ENCODE results near the gene PLOD3. TPM values are rescaled to one million over a fixed set of nuclear protein-coding genes. Genes with fewer than 3 reads are reported as not detected.

PLOD3 gene
- total and polyA plus RNA-seq, 8 donors, result 27.2 to 55.7 (median 38.0) TPM

DNA sequence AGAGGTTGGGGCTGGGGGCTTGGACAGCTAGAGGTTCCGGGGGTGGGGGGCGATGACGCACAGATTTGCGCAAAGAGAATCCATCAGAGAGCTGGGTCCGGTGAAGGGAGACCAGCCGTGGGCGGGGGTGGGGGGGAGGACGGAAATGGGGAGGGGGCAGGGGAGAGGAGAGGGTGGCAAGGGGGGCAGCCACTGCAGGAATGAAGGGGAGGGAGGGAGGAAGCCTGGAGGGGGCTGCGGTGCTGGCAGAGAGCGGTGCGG is 50.8 kb downstream of the PLOD3 start:
- FAIRE-seq, result no peak
- Histone ChIP-seq H3K27ac (no peak overlapping the region), H3K27me3 (peaks cover 0 to 35% (median 0%) of the 10 kb centered on the region in 4 donors), H3K9me3 (no peaks in the 10 kb centered on the region), H3K4me3 (no peak overlapping the region), H3K4me1 (peaks cover 10 to 25% (median 20%) of the 10 kb centered on the region in 3 donors), H3K36me3 (no peaks in the 10 kb centered on the region)
- ATAC-seq, result no peak
- WGBS, 2 donors, result 0 to 3% methylated on average over 10 to 11 of the region's 11 CpGs
- DNase-seq, result no peak
- intact Hi-C loops (cut with DNase I), result no loop called here
- TF ChIP-seq, protein P1, sequence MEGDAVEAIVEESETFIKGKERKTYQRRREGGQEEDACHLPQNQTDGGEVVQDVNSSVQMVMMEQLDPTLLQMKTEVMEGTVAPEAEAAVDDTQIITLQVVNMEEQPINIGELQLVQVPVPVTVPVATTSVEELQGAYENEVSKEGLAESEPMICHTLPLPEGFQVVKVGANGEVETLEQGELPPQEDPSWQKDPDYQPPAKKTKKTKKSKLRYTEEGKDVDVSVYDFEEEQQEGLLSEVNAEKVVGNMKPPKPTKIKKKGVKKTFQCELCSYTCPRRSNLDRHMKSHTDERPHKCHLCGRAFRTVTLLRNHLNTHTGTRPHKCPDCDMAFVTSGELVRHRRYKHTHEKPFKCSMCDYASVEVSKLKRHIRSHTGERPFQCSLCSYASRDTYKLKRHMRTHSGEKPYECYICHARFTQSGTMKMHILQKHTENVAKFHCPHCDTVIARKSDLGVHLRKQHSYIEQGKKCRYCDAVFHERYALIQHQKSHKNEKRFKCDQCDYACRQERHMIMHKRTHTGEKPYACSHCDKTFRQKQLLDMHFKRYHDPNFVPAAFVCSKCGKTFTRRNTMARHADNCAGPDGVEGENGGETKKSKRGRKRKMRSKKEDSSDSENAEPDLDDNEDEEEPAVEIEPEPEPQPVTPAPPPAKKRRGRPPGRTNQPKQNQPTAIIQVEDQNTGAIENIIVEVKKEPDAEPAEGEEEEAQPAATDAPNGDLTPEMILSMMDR (IDR thresholded peaks at IDR 0.05), result no peak

DNA sequence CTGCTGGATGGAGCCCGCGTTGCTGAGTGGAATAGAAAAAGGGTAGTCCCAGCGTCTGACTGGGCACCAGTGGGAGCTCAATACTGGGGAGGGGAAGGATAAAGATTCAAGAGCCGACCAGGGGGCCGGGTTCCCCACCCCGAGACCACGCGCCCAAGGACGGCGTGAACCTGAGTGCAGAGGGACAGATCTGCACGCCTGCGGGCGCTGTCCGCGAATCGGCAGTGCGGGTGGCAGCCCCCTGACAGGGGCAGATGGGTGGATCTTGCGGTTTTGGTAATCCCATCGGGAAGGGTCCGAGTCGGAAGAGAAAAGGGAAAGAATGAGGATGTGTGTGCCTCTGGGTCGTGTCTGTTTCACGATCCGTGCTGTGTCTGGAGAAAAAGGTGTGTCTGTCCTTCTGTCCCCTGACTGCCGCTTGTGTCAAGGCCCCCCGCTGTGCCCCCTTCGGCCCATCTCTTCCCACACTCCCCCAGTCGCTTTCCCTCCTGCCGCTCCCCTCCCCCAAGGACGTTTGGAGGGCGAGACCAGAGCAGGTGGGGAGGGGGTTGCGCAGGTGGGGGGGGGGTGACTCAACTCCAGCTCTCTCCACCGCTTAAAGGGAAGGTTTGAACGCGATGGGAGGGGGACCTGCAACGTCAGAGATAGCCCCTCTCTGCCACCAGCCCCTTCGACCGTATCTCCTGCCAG is 51.3 kb downstream of the PLOD3 start:
- peak in 1 of 6 donors; percentile 59 for DNase-seq
- WGBS, 2 donors, result 1 to 2% methylated on average over 34 to 38 of the region's 38 CpGs
- Histone ChIP-seq H3K36me3 (no peaks in the 10 kb centered on the region), H3K27me3 (peaks cover 0 to 31% (median 0%) of the 10 kb centered on the region in 4 donors), H3K27ac (no peak overlapping the region), H3K4me3 (peak overlapping the region in 2 of 4 donors; percentile 9 to 18), H3K9me3 (no peaks in the 10 kb centered on the region), H3K4me1 (peaks cover 10 to 25% (median 20%) of the 10 kb centered on the region in 3 donors)
- TF ChIP-seq, protein P1 (IDR thresholded peaks at IDR 0.05), result no peak
- ATAC-seq, result no peak
- intact Hi-C loops (cut with DNase I), result no loop called here
- FAIRE-seq, result no peak

DNA sequence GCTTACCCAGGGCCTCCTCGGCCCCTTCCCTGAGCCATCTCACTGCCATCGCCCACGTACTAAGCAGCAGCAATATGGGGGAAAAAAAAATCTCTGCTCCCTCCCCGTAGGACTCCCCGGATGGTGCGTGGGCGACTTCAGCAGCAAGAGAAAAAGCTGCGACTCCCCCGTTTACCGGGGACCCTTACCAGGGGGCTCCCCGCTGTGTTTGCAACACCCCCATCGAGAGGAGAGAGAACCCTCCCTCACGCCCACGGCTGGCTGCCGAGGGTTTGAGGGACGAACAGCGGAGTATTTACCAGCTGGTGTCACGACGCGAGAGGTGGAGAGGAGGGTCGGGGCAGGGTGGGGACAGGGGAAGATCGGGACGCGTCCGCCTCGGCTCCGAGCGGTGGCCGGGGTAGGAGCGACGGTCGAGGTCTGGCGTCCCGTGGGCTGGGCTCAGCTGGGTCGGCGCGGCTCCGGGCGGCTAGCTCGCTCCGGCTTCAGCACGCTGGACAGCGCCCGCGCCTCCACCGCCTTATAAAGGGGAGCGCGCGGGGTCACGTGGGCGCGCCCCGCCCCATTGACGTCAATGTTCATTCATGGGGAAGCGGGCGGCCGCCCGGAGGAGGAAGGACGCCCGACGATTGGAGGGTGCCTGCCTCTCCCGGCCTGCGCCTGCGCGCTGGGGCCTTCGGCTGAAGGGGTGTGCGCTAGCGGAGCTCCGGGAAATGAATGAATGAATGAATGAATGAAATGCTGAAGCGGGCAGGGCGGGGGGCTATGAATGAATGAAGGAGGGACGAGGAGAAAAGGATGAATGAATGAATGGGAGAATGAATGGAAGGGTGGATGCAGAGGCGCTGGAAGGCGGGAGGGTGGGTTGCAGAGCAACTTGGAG is 52.1 kb downstream of the PLOD3 start, which contains the start of gene VGF:
Gene VGF, minus strand, starts transcription at position 495 of the 883 bp plus-strand sequence. CDS start 726 bp downstream, outside the sequence.
- TF ChIP-seq, protein P1 (IDR thresholded peaks at IDR 0.05), result no peak
- Histone ChIP-seq H3K9me3 (no peaks in the 10 kb centered on the region), H3K4me1 (peaks cover 10 to 25% (median 20%) of the 10 kb centered on the region in 3 donors), H3K36me3 (no peaks in the 10 kb centered on the region), H3K27me3 (peaks cover 0 to 25% (median 0%) of the 10 kb centered on the region in 4 donors), H3K27ac (no peak within 1 kb of the TSS), H3K4me3 (peak within 1 kb of the TSS in 2 of 4 donors; percentile 9 to 39)
- WGBS, 2 donors, result 2 to 3% methylated on average over 71 to 74 of the region's 74 CpGs
- FAIRE-seq (no peak), ATAC-seq (peak; percentile 87 to 93 (median 90)), DNase-seq (peak; percentile 88 to 99 (median 94))
- intact Hi-C loops (cut with DNase I), result no loop called here

DNA sequence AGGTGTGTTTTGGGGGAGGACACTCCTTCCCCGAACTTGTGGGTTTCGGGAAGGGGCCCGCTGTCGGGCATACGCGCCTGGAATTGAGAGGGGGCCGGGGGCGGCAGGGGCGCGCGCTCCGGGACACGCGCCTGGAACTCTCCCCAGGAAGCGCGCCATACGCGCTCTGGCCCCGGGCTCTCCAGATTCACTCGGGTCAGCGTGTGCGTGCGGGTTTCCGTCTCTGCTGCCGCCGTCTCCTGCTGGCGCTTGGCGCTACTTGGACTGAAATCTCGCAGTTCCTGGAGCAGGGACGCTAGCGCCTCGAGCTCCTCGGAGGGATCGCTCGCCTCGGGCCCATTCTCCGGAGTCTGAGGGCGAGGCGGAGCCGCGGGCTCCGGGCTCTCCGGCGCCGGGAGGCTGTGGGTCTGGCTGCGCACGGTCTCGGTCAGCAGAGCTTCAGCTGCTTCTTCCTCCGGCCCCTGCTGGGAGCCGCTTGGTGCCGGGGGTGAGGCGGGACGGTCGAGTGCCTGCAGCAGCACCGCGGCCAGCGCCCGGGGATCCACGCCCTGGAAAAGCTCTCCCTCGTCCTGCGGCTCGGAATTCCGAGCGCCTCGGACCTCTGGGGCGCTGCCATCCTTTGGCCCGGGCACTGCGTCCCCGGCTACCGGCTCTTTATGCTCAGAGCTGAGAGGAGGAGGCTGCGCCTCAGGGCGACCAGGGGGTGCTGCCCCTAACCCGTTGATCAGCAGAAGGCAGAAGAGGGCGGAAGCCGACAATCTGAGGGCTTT is 53.1 kb downstream of the PLOD3 start:
- Histone ChIP-seq H3K27ac (no peak overlapping the region), H3K36me3 (peaks cover 0 to 4% (median 0%) of the 10 kb centered on the region in 3 donors), H3K9me3 (no peaks in the 10 kb centered on the region), H3K4me1 (peaks cover 10 to 25% (median 20%) of the 10 kb centered on the region in 3 donors), H3K27me3 (peaks cover 0 to 20% (median 0%) of the 10 kb centered on the region in 4 donors), H3K4me3 (peak overlapping the region in 2 of 4 donors; percentile 16 to 39)
- peak in 3 of 6 donors; percentile 40 to 86 (median 80) for DNase-seq
- no peak for FAIRE-seq
- TF ChIP-seq, protein P1 (IDR thresholded peaks at IDR 0.05), result no peak
- peak; percentile 30 to 57 (median 36) for ATAC-seq
- WGBS, 2 donors, result 2% methylated on average over 70 to 75 of the region's 75 CpGs
- intact Hi-C loops (cut with DNase I), result no loop called here
